RWPE2 (cell line): ENCODE data around the gene ROR2.

Experiments
- ATAC-seq: fragments of 200-7000 bp; cut with Tn5 transposase; 3 replicates; pipeline ENCODE4 v1.9.1; 2021; ENCODE audit warnings: low read depth
- DNase-seq: peaks from one replicate; pipeline ENCODE4 v3.0.0-alpha.2; 2020; ENCODE audit warnings: low spot score
- H3K27ac ChIP-seq: fragments of 450-650 bp; 2 replicates; pipeline ENCODE4 v1.5.1; 2017; ENCODE audit warnings: mild to moderate bottlenecking; ENCODE audit not compliant: poor library complexity, severe bottlenecking
- H3K27me3 ChIP-seq: fragments of 250-450 bp; sonication (Bioruptor Pico); 2 replicates; pipeline ENCODE4 v1.5.1; 2021; ENCODE audit warnings: mild to moderate bottlenecking, moderate library complexity; ENCODE audit not compliant: insufficient read depth, poor library complexity, severe bottlenecking
- H3K36me3 ChIP-seq: fragments of 250-450 bp; sonication (Bioruptor Pico); 2 replicates; pipeline ENCODE4 v1.5.1; 2020; ENCODE audit warnings: low read depth, mild to moderate bottlenecking, moderate library complexity
- H3K4me1 ChIP-seq: fragments of 250-450 bp; sonication (Bioruptor Pico); 2 replicates; pipeline ENCODE4 v1.5.1; 2021; ENCODE audit warnings: mild to moderate bottlenecking, moderate library complexity; ENCODE audit not compliant: insufficient read depth, poor library complexity, severe bottlenecking
- H3K4me3 ChIP-seq: fragments of 250-450 bp; sonication (Bioruptor Pico); 2 replicates; pipeline ENCODE4 v1.5.1; 2021; ENCODE audit warnings: mild to moderate bottlenecking, moderate library complexity; ENCODE audit not compliant: severe bottlenecking
- H3K9me3 ChIP-seq: fragments of 250-450 bp; sonication (Bioruptor Pico); 2 replicates; pipeline ENCODE4 v1.5.1; 2021; ENCODE audit warnings: mild to moderate bottlenecking, moderate library complexity; ENCODE audit not compliant: severe bottlenecking
- TF ChIP-seq, protein P1 (sequence below): fragments of 450-650 bp; IDR thresholded peaks from one replicate; pipeline ENCODE4 v1.5.1; 2017; ENCODE audit warnings: mild to moderate bottlenecking, moderate library complexity; ENCODE audit not compliant: poor library complexity, severe bottlenecking

Gene ROR2

DNA sequence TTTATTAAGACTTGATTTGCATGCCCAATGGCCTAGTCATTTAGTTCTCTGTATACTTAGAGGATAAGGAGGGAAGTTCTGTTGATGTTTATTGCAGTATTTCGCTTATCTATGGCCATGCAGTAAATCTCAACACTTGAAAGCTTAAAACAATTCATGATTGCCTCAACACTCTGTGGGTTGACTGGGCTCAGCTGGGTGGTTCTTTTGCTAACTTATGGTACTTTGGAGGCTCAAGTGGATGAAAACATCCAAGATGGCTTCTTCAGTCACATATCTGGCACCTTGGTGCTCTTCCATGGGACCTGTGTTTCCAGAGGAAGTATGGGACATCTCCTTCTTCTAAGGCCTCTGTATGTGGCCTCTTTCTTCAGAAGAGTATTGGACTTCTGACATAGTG is 10.3 kb upstream of the ROR2 start:
- Histone ChIP-seq H3K4me3 (no peak overlapping the region), H3K36me3 (no peaks in the 10 kb centered on the region), H3K4me1 (no peaks in the 10 kb centered on the region), H3K27ac (no peak overlapping the region), H3K9me3 (no peaks in the 10 kb centered on the region), H3K27me3 (no peaks in the 10 kb centered on the region)
- TF ChIP-seq, protein P1, sequence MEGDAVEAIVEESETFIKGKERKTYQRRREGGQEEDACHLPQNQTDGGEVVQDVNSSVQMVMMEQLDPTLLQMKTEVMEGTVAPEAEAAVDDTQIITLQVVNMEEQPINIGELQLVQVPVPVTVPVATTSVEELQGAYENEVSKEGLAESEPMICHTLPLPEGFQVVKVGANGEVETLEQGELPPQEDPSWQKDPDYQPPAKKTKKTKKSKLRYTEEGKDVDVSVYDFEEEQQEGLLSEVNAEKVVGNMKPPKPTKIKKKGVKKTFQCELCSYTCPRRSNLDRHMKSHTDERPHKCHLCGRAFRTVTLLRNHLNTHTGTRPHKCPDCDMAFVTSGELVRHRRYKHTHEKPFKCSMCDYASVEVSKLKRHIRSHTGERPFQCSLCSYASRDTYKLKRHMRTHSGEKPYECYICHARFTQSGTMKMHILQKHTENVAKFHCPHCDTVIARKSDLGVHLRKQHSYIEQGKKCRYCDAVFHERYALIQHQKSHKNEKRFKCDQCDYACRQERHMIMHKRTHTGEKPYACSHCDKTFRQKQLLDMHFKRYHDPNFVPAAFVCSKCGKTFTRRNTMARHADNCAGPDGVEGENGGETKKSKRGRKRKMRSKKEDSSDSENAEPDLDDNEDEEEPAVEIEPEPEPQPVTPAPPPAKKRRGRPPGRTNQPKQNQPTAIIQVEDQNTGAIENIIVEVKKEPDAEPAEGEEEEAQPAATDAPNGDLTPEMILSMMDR, result no peak
- ATAC-seq, result no peak
- no peak for DNase-seq

DNA sequence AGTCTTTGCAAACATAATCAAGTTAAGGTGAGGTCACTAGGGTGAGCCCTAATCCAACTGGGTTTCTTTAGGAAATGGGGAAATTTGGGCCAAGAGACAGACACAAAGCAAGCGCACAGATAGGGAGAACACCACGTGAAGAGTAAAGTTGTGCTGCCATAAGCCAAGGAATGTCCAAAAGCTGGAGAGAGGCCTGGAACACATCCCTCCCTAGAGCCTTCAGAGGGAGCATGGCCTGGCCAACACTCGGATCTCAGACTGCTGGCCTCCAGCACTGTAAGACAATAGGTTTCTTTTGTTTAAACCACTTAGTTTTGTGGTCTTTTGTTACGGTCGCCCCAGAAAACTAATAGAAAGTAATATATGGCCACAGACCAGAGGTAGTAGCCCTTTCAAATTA is 8.1 kb upstream of the ROR2 start:
- Histone ChIP-seq H3K36me3 (no peaks in the 10 kb centered on the region), H3K4me1 (peaks cover 2% of the 10 kb centered on the region), H3K4me3 (no peak overlapping the region), H3K27ac (no peak overlapping the region), H3K9me3 (no peaks in the 10 kb centered on the region), H3K27me3 (no peaks in the 10 kb centered on the region)
- TF ChIP-seq, protein P1, result no peak
- DNase-seq (no peak), ATAC-seq (no peak)

DNA sequence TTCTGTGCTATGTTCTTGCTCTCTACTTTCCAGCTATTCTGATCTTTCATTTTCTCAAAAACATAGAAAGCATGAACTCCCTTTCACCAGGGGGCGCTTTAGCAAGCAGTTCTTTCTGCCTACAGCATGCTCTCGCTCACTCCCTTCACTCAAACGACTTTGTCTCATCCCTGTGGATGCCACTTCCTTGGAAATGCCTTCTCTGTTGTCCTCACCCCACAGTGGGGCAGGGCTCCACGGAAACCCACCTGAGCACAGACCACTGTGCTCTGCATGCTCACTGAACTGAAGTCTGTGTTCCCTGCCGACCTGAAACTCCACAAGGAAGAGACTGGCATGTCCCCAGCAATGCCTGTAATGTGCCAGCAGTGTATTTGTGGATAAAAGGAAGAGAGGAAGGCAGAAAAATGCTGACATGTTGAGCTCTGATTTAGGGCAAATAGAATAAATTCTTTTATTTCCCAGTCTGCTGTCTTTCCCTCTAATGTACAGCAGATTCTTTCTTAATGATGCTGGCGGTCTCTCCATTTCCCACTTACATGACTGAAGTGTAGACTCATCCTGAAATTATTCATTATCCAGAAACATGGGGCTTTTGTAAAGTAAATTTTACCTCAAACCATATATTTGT is 4.9 kb upstream of the ROR2 start:
- H3K9me3 ChIP-seq, result no peaks in the 10 kb centered on the region
- H3K4me1 ChIP-seq, result peaks cover 2% of the 10 kb centered on the region
- peak; percentile 13; the same call in 1 of the 3 replicates for ATAC-seq
- DNase-seq, result no peak
- no peak overlapping the region for H3K27ac ChIP-seq
- TF ChIP-seq, protein P1, result peak; percentile 70
- no peak overlapping the region for H3K4me3 ChIP-seq
- peaks cover 19% of the 10 kb centered on the region for H3K27me3 ChIP-seq
- no peaks in the 10 kb centered on the region for H3K36me3 ChIP-seq

DNA sequence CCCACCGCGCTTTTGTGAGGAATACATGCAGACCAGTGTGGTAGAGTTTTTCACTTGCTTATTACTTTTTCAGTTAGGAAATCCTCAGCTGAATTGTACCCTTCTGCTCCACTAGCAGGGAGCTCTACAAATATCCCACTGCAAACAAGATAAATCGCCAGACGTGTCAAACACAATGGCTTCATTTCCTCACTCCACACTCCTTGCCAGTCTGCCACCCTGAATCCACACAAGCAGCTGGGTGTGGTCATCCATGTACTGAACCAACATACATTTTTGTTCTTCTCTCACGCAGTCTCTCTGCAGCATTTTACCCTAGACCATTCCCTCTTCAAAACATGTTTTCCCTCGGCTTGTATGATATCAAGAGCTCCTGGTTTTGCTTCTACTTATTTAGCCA is 3.7 kb upstream of the ROR2 start:
- Histone ChIP-seq H3K27ac (no peak overlapping the region), H3K9me3 (no peaks in the 10 kb centered on the region), H3K4me3 (no peak overlapping the region), H3K27me3 (peaks cover 31% of the 10 kb centered on the region), H3K36me3 (no peaks in the 10 kb centered on the region), H3K4me1 (peaks cover 2% of the 10 kb centered on the region)
- TF ChIP-seq, protein P1, result no peak
- DNase-seq, result no peak
- ATAC-seq, result no peak

DNA sequence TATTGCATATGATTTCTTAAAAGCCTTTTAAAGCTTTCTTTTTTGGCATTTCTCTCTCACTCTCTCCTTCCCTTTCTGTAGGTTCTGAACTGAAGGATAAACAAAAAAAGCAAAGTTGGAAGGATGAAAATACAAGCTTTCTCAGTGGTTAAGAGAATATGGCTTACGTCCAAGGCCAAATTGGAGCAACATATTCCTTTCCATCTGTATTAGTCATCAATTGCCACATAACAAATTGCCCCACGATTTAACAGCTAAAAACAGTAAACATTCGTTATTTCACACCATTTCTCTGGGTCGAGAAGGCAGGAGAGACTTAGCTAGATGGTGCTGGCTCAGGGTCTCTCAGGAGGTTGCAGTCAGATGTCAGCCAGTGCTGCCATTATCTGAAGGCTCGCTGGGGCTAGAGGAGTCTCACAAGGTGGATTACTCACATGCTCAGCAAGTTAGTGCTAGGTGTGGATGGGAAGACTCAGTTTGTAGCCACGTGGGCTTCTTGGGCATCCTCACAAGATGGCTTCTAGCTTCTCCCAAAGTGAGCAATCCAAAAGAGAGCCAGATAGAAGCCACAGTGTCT is 2.0 kb upstream of the ROR2 start:
- H3K27me3 ChIP-seq, result peaks cover 48% of the 10 kb centered on the region
- peaks cover 2% of the 10 kb centered on the region for H3K4me1 ChIP-seq
- DNase-seq (no peak), ATAC-seq (no peak)
- no peaks in the 10 kb centered on the region for H3K9me3 ChIP-seq
- H3K36me3 ChIP-seq, result no peaks in the 10 kb centered on the region
- TF ChIP-seq, protein P1, result no peak
- no peak overlapping the region for H3K4me3 ChIP-seq
- no peak overlapping the region for H3K27ac ChIP-seq
